GM19193 (cell line): ENCODE data around the gene SLC9A7.

Experiments
- POLR2A ChIP-seq: IDR thresholded peaks from 4 replicates; pipeline ENCODE4 v1.6.1; 2011; ENCODE audit not compliant: insufficient read depth, insufficient read length; ENCODE audit errors: extremely low read depth

Gene SLC9A7

GRCh38 chrX:46758956-46759644 is at the start of gene SLC9A7:
SLC9A7 (minus strand) TSS chrX:46759118; CDS start chrX:46759029, 89 bp downstream.
- TF ChIP-seq POLR2A = peak; percentile 70

DNA sequence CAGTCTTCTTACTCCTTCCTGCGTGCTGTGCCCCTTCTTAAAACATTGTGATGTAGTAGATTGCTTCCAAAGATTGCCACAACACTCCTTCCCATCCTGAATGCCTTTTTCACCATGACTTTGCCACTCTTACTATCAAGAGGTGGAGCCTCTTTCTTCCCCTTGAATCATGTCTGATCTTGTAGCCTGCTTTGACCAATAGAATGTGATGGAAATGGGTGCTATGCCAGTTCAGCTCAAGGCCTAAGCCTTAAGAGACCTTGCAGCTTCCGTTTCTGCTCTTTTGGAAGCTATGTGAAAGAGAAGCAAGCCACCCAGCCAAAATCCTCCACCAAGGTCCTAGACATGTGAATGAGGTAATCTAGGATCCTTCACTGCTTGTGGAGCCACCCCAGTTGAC is 46.4 kb upstream of the SLC9A7 start:
- TF ChIP-seq POLR2A = no peak

GRCh38 chrX:46803140-46803539 is 44.2 kb upstream of the SLC9A7 start:
- TF ChIP-seq POLR2A = no peak

DNA sequence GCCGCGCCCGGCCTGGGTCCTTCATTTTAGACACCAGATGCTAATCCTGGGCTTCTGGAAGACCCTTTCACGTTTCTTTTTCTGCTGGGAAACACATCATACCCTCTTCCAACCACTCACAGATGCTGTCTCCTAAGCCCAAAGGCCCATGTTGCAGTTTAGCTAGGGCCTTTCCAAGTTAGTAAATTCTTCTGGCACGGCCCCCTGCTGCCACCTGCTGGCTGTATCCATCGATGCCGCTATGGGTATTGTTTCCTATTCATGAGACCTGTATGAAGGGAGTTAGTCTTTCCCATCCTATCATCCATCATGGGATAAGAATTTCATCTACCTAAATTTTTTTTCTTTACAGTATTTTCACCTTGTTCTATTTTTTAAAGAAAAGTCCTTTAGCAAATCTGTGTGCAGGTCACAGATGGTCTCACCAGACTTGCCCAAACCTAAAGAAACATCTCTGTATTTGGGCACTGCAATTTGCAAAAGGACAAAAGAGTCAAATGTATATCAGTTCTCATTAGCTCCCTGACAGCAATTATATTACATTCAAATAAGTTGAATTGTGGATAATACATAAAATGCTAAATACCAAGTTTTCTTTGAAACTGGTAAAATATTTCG is 37.8 kb upstream of the SLC9A7 start:
- no peak for TF ChIP-seq POLR2A

DNA sequence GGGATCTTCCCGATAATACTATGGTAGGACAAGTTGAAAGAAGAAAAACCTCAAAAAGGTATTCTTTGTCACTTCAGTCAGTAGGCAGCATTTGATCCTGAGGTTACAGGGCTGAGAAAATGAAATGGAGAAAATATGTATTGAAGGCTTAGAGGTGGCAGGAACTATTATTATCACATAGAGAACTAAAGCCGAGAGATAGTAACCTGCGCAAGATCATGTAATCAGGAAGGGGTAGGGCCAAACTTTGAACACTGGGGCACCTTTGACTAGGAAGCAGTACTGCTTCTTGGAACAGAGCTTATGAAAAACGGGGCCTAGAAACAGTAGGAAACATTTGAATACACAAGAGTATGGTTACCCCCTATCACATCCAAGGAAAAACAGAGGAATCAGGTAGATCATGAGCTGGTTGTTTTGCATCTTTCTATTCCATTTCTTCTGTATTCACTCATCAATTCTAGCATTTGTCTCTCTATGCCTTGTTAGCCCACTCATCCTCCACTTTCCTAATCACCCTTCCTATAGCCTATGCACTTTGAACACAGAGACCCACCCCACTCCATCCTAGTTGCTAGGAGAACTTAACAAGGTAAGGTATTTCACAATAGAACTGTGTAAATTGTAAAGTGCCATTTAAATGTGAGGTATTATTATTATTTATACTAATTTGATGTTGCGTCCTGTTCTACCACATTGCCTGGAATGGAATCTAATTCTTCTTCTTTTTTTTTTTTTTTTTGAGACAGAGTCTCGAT is 34.6 kb upstream of the SLC9A7 start:
- TF ChIP-seq POLR2A = no peak

DNA sequence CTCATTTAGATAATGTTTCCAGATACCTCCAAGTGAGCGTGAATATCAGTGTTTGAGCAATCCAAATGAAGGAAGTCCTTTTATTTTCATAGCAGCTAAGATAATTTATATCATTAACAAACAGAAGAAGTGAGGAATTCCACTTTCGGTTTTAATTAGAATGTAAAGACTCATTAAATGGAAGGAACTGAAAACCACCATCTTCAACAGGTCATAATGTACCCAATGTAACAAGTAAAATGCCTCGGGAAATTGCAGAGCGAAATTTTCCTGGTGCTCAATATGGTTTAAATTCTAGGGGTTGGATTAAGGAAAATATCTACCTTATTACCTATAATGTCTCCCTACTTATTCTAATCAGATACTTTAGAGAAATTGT is 33.9 kb upstream of the SLC9A7 start:
- no peak for TF ChIP-seq POLR2A

DNA sequence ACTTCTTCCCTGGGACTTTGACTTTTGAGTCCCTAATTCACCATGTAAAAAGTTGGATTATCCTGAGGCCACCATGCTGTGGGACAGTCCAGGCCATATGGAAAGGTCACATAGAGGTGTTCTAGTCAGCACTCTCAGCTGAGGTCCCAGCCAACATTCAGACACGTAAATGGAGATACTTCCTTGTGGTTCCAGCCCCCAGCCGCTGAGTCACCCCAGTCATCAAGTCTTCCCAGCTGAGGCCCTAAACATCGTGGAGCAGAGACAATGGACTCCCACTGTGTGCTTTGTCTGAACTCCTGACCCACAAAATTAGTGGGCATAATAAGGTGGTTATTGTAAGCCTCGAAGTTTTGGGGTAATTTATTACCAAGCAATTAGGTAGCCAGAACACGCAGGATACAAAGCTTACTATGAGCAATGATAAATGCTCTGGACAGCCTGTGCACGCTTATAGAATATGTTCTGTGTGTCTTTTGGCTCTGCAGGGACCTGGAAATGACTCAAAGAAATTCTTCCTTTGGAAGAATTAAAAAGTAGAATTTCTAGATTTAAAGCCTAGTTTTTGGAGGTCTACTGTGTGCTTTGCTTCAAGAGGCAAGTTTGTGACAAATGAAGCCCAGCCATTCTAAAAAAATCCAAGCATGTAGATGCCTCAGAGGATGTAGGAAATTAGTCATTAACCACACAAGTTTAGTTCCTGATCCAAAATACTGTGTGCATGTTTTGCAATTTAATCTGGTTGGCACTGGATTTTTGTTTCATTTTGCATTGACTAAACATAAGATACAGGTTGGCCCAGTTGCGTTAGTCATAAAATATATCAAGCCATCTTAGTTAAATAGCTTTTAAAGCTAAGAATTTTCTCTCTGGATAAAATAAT is 33.2 kb upstream of the SLC9A7 start:
- no peak for TF ChIP-seq POLR2A

- no peak for TF ChIP-seq POLR2A
These were observed 30.0 kb upstream of the SLC9A7 start for GRCh38 chrX:46788902-46789301.

DNA sequence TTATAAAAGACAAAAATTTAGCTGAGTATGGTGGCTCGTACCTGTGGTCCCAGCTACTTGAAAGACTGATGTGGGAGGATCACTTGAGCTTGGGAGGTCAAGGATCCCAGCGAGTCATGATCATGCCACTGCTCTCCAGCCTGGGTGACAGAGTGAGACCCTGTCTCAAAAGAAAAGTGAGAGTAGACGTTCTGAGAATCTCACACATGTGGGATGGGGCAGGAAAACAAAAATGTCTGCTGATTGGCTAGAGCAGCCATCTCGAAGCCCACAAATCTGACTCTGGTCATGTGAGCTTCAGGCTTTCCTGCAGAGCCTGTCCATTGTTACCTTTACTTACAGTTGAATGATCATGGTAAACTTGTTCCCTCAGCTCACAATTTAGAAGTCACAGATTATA is 23.1 kb upstream of the SLC9A7 start:
- no peak for TF ChIP-seq POLR2A

DNA sequence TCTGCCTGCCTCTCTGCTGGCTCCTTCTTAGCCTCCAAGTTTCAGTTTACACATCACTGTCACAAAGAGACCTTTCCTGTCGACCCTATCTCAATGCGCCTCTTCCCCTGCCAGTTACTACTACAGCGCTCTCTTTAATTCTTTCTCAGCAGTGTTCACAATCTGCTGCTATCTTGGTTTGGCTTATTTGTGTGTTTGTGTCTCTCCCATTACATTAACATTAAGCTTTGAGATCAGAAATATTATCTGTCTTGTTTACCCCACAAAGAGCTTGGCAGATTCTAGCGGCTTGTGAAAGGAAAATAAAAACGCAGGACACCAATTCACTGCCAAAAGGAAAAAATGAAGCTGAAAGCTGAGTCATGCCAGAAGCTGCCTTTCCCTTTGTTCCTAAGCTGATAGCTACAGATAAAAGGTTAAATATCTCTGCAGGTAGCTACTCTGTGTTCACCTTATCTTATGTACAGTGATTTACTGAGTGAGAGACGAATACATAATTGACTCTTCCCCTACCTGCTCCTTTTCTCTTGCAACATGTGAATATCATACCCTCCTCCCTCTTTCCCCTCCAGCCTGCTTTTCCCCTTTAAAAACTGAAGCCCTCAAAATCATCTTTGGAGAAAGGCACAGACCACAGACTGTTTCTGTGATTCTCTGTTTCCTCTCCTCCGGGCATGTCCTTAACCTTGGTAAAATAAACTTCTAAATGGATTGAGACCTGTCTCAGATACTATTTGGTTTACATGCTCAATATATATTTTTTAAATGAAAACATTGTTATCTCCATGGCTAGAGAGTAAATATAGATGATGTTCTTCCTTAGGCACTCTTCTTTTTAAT is 19.3 kb upstream of the SLC9A7 start:
- TF ChIP-seq POLR2A = no peak

GRCh38 chrX:46770817-46771163 is 11.9 kb upstream of the SLC9A7 start:
- TF ChIP-seq POLR2A = no peak

DNA sequence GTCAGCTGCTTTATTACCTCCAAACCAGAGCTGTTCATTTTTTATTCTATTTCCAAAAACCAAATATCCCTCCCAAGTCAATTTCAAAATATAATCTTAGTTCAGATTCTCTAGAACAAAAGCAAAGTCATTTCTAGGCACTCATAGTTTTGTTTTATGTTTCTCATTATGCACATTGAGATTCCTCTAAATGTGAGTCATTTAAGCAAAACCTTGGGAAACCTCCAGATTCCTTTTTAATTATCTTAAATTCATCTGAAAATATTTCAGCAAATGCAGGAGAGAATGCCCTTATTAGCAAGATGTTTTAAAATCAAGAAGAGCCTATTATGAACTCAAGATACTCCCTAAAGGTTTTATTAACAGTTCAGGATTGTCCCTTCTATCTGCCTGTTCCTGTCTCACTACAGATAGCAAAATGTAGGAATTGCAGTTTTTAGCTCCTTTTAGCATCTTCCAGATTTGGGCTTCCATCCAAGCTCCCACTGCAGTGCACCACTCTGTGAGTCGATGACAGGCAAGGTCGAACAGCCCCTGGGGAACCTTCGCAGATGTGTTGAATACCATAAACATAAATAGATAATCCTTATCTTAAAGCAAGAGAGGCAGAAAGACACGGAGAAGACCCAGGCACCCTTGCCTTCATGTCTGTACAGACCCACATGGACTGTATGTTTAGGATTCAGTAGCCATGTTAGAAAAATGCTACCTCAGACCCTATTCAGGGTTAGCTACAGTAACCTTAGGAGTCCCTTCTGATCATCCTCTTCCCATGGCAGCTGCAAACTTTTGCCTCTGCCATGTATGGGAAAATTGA is 11.3 kb upstream of the SLC9A7 start:
- TF ChIP-seq POLR2A = no peak

- TF ChIP-seq POLR2A = no peak
These were observed 4.0 kb upstream of the SLC9A7 start for GRCh38 chrX:46762963-46763362.
